Fibroblast of lung (primary cell): ENCODE measurements around the gene PRPF40B. TPM values are rescaled to one million over a fixed set of nuclear protein-coding genes. Genes with fewer than 3 reads are reported as not detected.
A peak's percentile ranks its signal among the peaks of the same experiment; 100 is the strongest.

ENCODE experiments used
- DNase-seq, 2 donors: peaks; one replicate each; pipeline versions ENCODE4 v3.0.0 to v3.0.0-alpha.2; 2010; ENCODE audit warnings: low read depth in 2 of 2
- H2AFZ ChIP-seq: 2 replicates; pipeline ENCODE4 v1.5.1; 2012; ENCODE audit warnings: low read length, control low read depth, inconsistent platforms
- H3K27ac ChIP-seq: 2 replicates; pipeline ENCODE4 v1.5.1; 2011; ENCODE audit warnings: low read length, control low read depth; ENCODE audit not compliant: insufficient read depth
- H3K27me3 ChIP-seq: 2 replicates; pipeline ENCODE4 v1.5.1; 2011; ENCODE audit warnings: mild to moderate bottlenecking, low read length; ENCODE audit not compliant: control insufficient read depth, insufficient read depth
- H3K36me3 ChIP-seq: 2 replicates; pipeline ENCODE4 v1.5.1; 2011; ENCODE audit warnings: low read length; ENCODE audit not compliant: control insufficient read depth, insufficient read depth
- H3K4me1 ChIP-seq: 2 replicates; pipeline ENCODE4 v1.5.1; 2011; ENCODE audit warnings: low read length; ENCODE audit not compliant: control insufficient read depth, insufficient read depth; ENCODE audit errors: extremely low read depth
- H3K4me2 ChIP-seq: 2 replicates; pipeline ENCODE4 v1.5.1; 2011; ENCODE audit warnings: low read length, control low read depth; ENCODE audit not compliant: insufficient read depth; ENCODE audit errors: extremely low read depth
- H3K4me3 ChIP-seq, 4 experiments: fragments of 200-600 bp in 1 of 4; sonication (generic) in 1 of 4; replicated peaks in 1 of 4; 2 replicates each; pipeline ENCODE4 v1.5.1; 2011 to 2016; ENCODE audit warnings: low read length in 4 of 4, low read depth in 3 of 4, mild to moderate bottlenecking in 3 of 4, control low read depth in 2 of 4, inconsistent platforms in 1 of 4, mixed read lengths in 1 of 4; ENCODE audit not compliant: insufficient read depth in 1 of 4; ENCODE audit errors: control extremely low read depth in 1 of 4
- H3K79me2 ChIP-seq: 2 replicates; pipeline ENCODE4 v1.5.1; 2012; ENCODE audit warnings: mild to moderate bottlenecking, low read length, inconsistent platforms; ENCODE audit not compliant: control insufficient read depth, insufficient read depth
- H3K9ac ChIP-seq: 2 replicates; pipeline ENCODE4 v1.5.1; 2011; ENCODE audit warnings: mild to moderate bottlenecking, low read length, control low read depth; ENCODE audit not compliant: insufficient read depth
- H3K9me3 ChIP-seq: 2 replicates; pipeline ENCODE4 v1.5.1; 2012; ENCODE audit warnings: low read depth, low read length; ENCODE audit not compliant: control insufficient read depth, insufficient read depth
- H4K20me1 ChIP-seq: 2 replicates; pipeline ENCODE4 v1.5.1; 2011; ENCODE audit warnings: low read length; ENCODE audit not compliant: control insufficient read depth, insufficient read depth; ENCODE audit errors: extremely low read depth
- CTCF ChIP-seq, 2 donors: IDR thresholded peaks in 1 of 2; conservative IDR thresholded peaks in 1 of 2; 1 replicate in 1 of 2; 2 replicates in 1 of 2; pipeline ENCODE4 v1.5.1; 2011 to 2012; ENCODE audit warnings: low read length in 2 of 2, control low read depth in 1 of 2, inconsistent platforms in 1 of 2, low read depth in 1 of 2, mild to moderate bottlenecking in 1 of 2
- EZH2 ChIP-seq: IDR thresholded peaks from 2 replicates; pipeline ENCODE4 v1.5.1; 2012; ENCODE audit warnings: low read length, control low read depth, mild to moderate bottlenecking; ENCODE audit errors: missing control alignments
- polyA minus RNA-seq: library from RNA; depleted of rRNA, polyadenylated mRNA; stranded (reverse); fragments of >200 nt; gene quantifications from 2 replicates; pipeline ENCODE4 v1.2.3, GENCODE V29; 2011; ENCODE audit warnings: low replicate concordance
- polyA plus RNA-seq, 2 donors: library from polyadenylated mRNA; depleted of rRNA in 1 of 2; stranded (reverse) in 1 of 2; unstranded in 1 of 2; fragments of >200 nt; gene quantifications; 2 replicates each; pipeline ENCODE4 v1.2.1, GENCODE V29; 2011 to 2012; ENCODE audit warnings: missing spikeins in 1 of 2
- total RNA-seq: library from RNA; depleted of rRNA; stranded (reverse); fragments of >200 nt; gene quantifications from 2 replicates; pipeline ENCODE4 v1.2.1, GENCODE V29; 2014

Gene PRPF40B
- total RNA-seq (9.2 and 11.7 TPM in 2 replicates), polyA plus RNA-seq (6.4 TPM in 2 replicates), polyA minus RNA-seq (6.3 and 8.3 TPM in 2 replicates)
- 5.6 and 7.3 TPM in 2 replicates for polyA plus RNA-seq (2012)

GRCh38 chr12:49623142-49623904 is at the start of gene PRPF40B:
Gene PRPF40B (plus strand): TSS chr12:49623561. CDS start chr12:49623591, 30 bp downstream.
- Histone ChIP-seq H4K20me1 (no peaks in the 10 kb centered on the region), H3K4me2 (peak within 1 kb of the TSS; percentile 99), H3K9ac (peak within 1 kb of the TSS; percentile 56), H2AFZ (peak within 1 kb of the TSS; percentile 88), H3K4me1 (peaks cover 13% of the 10 kb centered on the region), H3K9me3 (no peaks in the 10 kb centered on the region), H3K27ac (peak within 1 kb of the TSS; percentile 34), H3K4me3 (peak within 1 kb of the TSS; percentile 67 to 83 (median 68)), H3K36me3 (no peaks in the 10 kb centered on the region), H3K79me2 (no peaks in the 10 kb centered on the region), H3K27me3 (peaks cover 3% of the 10 kb centered on the region)
- DNase-seq, result peak; percentile 75 to 77
- TF ChIP-seq EZH2, result no peak
- peak; percentile 2 to 30 for TF ChIP-seq CTCF (conservative IDR thresholded peaks at IDR 0.05 in 1 of 2, IDR thresholded peaks at IDR 0.05 in 1 of 2; ENCODE audit: low read depth in 1 of 2, low read length in 2 of 2)

GRCh38 chr12:49577589-49578315 is 45.6 kb upstream of the PRPF40B start:
- Histone ChIP-seq H3K27ac (no peak overlapping the region), H3K79me2 (no peaks in the 10 kb centered on the region), H4K20me1 (no peaks in the 10 kb centered on the region), H3K4me3 (no peak overlapping the region), H2AFZ (no peak overlapping the region), H3K9ac (no peak overlapping the region), H3K9me3 (no peaks in the 10 kb centered on the region), H3K4me2 (no peak overlapping the region), H3K36me3 (no peaks in the 10 kb centered on the region), H3K27me3 (no peaks in the 10 kb centered on the region), H3K4me1 (no peaks in the 10 kb centered on the region)
- no peak for DNase-seq
- TF ChIP-seq EZH2 (no peak), CTCF (conservative IDR thresholded peaks at IDR 0.05 in 1 of 2, IDR thresholded peaks at IDR 0.05 in 1 of 2; ENCODE audit: low read depth in 1 of 2, low read length in 2 of 2) (no peak)

- H3K27me3 ChIP-seq, result no peaks in the 10 kb centered on the region
- no peaks in the 10 kb centered on the region for H3K4me1 ChIP-seq
- no peaks in the 10 kb centered on the region for H3K9me3 ChIP-seq
- H3K4me2 ChIP-seq, result no peak overlapping the region
- no peak for DNase-seq
- no peak overlapping the region for H3K27ac ChIP-seq
- no peak overlapping the region for H2AFZ ChIP-seq
- H3K79me2 ChIP-seq, result no peaks in the 10 kb centered on the region
- no peak overlapping the region for H3K4me3 ChIP-seq
- H4K20me1 ChIP-seq, result no peaks in the 10 kb centered on the region
- no peak for TF ChIP-seq CTCF (conservative IDR thresholded peaks at IDR 0.05 in 1 of 2, IDR thresholded peaks at IDR 0.05 in 1 of 2; ENCODE audit: low read depth in 1 of 2, low read length in 2 of 2)
- no peak for TF ChIP-seq EZH2
- no peaks in the 10 kb centered on the region for H3K36me3 ChIP-seq
- no peak overlapping the region for H3K9ac ChIP-seq
Observed at GRCh38 chr12:49578471-49579112, 44.8 kb upstream of the PRPF40B start.
